Brain microvascular endothelial cell (primary cell): ENCODE measurements around the gene PPP4R2.

Source experiments
- DNase-seq: peaks from one replicate; pipeline ENCODE4 v3.0.0-alpha.2; 2020
- H3K27ac ChIP-seq: fragments of 250-450 bp; sonication (Bioruptor Pico); 2 replicates; pipeline ENCODE4 v1.5.1; 2020; ENCODE audit warnings: mild to moderate bottlenecking, moderate library complexity
- H3K27me3 ChIP-seq: fragments of 250-450 bp; sonication (Bioruptor Pico); replicated peaks from 2 replicates; pipeline ENCODE4 v1.5.1; 2020; ENCODE audit warnings: mild to moderate bottlenecking
- H3K36me3 ChIP-seq: fragments of 250-450 bp; sonication (Bioruptor Pico); replicated peaks from 2 replicates; pipeline ENCODE4 v1.5.1; 2020; ENCODE audit warnings: mild to moderate bottlenecking
- H3K4me3 ChIP-seq: 2 replicates; pipeline ENCODE4 v1.5.1; 2011; ENCODE audit warnings: low read depth, mild to moderate bottlenecking, control low read depth, low read length, moderate library complexity
- in situ Hi-C: cut with HindIII; loops from 2 replicates; pipeline ENCODE4 v1.10.0; 2017; ENCODE audit warnings: low sequenced_read_pairs, low pct_ligation_motif_present
- TF ChIP-seq, protein P1 (sequence below): IDR thresholded peaks from 2 replicates; pipeline ENCODE4 v1.5.1; 2011; ENCODE audit warnings: low read depth, mild to moderate bottlenecking, moderate library complexity, low read length, control low read depth, inconsistent platforms; ENCODE audit errors: missing control alignments

The PPP4R2 gene

DNA sequence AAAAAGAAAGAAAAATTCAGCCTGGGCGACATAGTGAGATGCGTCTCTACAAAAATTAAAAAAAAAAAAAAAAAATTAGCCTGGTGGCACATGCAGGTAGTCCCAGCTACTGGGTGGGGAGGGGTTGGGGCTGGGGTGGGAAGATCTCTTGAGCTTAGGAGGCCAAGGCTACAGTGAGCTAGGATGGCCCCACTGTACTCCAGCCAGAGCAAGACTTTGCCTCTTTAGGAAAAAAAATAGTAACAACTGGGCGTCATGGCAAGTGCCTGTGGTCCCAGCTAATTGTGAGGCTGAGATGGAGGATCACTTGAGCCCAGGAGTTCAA is 23.9 kb upstream of the PPP4R2 start:
- in situ Hi-C loops, result no loop called here
- TF ChIP-seq, protein P1, sequence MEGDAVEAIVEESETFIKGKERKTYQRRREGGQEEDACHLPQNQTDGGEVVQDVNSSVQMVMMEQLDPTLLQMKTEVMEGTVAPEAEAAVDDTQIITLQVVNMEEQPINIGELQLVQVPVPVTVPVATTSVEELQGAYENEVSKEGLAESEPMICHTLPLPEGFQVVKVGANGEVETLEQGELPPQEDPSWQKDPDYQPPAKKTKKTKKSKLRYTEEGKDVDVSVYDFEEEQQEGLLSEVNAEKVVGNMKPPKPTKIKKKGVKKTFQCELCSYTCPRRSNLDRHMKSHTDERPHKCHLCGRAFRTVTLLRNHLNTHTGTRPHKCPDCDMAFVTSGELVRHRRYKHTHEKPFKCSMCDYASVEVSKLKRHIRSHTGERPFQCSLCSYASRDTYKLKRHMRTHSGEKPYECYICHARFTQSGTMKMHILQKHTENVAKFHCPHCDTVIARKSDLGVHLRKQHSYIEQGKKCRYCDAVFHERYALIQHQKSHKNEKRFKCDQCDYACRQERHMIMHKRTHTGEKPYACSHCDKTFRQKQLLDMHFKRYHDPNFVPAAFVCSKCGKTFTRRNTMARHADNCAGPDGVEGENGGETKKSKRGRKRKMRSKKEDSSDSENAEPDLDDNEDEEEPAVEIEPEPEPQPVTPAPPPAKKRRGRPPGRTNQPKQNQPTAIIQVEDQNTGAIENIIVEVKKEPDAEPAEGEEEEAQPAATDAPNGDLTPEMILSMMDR, result no peak
- no peak overlapping the region for H3K4me3 ChIP-seq
- peaks cover 2% of the 10 kb centered on the region for H3K36me3 ChIP-seq
- no peaks in the 10 kb centered on the region for H3K27me3 ChIP-seq
- DNase-seq, result no peak
- no peak overlapping the region for H3K27ac ChIP-seq

DNA sequence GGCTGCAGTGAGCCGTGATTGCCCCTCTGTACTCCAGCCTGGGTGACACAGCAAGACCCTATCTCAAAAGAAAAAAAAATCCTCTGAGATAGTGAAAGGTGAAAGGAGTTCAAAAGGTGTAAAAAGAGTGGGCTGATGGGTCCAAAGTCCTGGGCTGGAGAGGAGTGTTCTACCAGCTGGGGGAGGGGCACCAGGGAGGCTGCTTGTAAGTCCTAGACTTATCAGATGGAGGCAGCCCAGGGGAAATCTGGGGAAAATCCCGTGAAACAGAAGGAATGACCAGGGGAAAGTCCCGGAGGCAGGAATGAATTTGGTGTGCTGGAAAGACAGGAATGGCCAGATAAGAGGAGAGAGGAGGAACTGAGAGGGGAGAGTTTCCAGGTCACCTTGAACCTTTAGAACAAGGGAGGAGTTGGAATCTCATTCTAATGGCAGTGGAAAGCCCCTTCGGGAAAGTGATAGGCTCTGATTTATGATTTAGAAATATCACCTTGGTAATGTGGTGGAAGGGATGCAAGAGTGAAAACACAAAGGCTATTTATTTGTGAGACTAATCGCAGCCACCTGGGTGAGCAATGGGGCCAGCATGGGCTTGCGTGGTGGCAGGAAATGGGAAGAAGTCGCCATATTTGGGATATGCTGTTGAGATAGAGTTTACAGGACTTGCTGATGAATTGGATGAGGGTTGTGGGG is 23.4 kb upstream of the PPP4R2 start:
- DNase-seq, result no peak
- Histone ChIP-seq H3K27ac (no peak overlapping the region), H3K4me3 (no peak overlapping the region), H3K27me3 (no peaks in the 10 kb centered on the region), H3K36me3 (peaks cover under 1% of the 10 kb centered on the region)
- in situ Hi-C loops, result no loop called here
- TF ChIP-seq, protein P1, result no peak

DNA sequence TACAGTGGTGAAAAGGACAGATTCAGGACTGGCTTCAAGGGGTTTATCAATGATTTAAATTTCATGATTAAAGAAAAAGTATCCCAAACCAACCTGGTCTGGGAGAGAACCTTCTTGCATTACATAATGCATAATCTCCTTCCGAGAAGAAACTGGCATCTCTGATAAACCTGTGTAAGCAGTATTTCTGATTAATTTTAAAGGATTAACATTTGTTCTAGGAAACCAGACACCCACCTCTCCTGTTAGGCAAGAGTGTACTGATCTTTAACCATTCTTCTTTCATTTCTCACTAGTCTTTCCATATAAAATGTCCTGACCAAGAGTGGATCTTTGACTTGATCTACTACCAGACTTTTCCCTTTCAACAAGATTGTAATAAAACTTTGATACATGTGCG is 22.8 kb upstream of the PPP4R2 start:
- no peak overlapping the region for H3K4me3 ChIP-seq
- no peak overlapping the region for H3K27ac ChIP-seq
- H3K27me3 ChIP-seq, result no peaks in the 10 kb centered on the region
- TF ChIP-seq, protein P1, result no peak
- no peaks in the 10 kb centered on the region for H3K36me3 ChIP-seq
- DNase-seq, result no peak
- in situ Hi-C loops, result no loop called here

DNA sequence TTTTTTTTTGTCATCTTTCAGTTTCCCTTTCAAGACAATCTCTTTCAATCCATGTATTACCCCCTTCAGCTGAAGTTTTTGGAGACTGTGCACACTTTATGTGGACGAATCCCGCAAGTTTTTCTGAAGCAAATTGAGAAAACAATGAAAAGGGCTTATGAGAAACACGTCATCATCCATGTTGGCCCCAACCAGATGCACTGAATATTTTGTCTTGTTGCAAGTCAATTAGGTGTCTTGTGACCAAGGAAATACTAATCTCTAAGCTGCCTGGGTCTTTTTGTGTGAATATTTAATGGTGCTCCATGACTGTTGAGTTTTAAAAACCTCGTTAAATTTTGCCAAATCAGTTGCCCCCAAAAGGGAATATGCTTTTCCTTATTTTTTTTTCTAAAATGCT is 21.7 kb upstream of the PPP4R2 start:
- in situ Hi-C loops, result no loop called here
- Histone ChIP-seq H3K4me3 (no peak overlapping the region), H3K27ac (no peak overlapping the region), H3K27me3 (no peaks in the 10 kb centered on the region), H3K36me3 (no peaks in the 10 kb centered on the region)
- no peak for DNase-seq
- TF ChIP-seq, protein P1, result no peak

DNA sequence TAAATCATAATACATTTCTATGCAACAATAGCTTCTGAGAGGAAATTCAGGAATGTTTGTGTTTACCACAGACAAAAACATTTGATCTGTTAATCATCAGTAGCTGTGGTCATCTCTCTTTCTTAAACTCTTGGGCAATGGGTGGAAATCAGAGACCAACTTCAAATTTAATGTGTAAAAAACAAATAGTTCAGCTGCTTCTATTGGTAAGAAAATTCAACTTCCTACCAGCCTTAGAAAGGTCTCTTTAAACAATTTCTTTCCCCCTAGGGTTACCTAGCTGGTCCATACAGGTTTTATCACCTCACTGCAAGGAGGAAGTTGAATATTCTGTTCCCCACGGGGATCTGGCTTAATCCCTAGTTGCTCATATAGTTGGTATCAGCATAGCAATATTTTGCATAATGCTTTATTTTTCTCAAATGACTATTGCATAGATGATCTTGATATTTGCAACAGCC is 20.3 kb upstream of the PPP4R2 start:
- TF ChIP-seq, protein P1, result no peak
- DNase-seq, result no peak
- Histone ChIP-seq H3K36me3 (no peaks in the 10 kb centered on the region), H3K27ac (no peak overlapping the region), H3K4me3 (no peak overlapping the region), H3K27me3 (no peaks in the 10 kb centered on the region)
- in situ Hi-C loops, result no loop called here

DNA sequence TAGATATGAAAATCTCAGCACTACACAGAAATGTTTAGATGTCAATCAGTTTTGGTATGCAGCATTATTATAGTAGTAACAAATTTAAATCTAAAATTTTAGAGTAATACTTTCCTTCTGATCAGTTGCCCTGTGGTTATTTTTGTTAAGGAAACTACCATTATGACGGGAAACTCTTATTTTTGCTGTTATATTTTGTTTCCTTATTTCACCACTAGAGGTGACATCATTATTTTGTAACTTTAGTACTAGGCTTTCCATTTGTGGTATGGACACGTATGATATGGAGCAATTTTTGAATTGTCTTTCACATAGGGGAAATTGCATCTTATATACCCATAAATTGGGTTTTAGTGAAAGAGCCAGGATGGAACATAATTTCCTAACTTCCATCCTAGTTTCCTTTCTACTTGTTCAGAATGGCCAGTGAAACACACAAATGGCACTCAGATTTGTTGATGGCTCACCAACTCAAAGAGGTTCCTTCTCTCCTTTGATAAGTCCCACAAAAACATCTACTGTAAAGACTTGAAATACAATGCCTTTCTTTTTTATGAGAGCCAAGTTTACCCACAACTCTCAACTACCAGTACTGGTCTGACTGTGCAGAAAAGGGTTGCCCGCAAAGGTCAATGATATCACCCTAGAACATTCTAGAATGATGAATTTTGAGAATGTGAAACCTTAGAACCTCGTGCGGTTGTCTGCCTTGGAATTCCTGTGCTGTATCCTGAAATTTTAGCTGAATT is 19.4 kb upstream of the PPP4R2 start:
- TF ChIP-seq, protein P1, result no peak
- no peak overlapping the region for H3K4me3 ChIP-seq
- in situ Hi-C loops, result no loop called here
- H3K36me3 ChIP-seq, result no peaks in the 10 kb centered on the region
- peak overlapping the region; percentile 30 for H3K27ac ChIP-seq
- no peaks in the 10 kb centered on the region for H3K27me3 ChIP-seq
- DNase-seq, result no peak
